ENCODE results near the gene ZDHHC8. TPM values are rescaled to one million over a fixed set of nuclear protein-coding genes. Genes with fewer than 3 reads are reported as not detected.

ZDHHC8 gene
- total RNA-seq, 3 donors from 2014 or later (not counting 1 experiment from before 2014, with no cell fraction given), result 64.0 to 75.6 (median 65.3) TPM

DNA sequence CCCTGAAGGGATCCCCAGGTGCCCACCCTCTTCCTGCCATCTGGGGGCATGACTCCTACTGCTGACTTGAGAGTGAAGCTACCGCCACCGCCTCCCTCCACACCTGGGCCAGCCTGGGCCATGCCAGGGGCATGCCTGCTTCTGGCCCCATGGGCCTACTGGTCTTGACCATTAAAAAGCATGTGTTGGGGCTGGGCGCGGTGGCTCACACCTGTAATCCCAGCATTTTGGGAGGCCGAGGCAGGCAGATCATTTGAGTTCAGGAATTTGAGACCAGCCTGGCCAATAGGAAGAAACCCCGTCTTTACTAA is 56.9 kb downstream of the ZDHHC8 start:
- Histone ChIP-seq H3K36me3 (ENCODE audit: control insufficient read depth, insufficient read depth, low read length) (no peaks in the 10 kb centered on the region), H3K27me3 (ENCODE audit: control insufficient read depth, insufficient read depth, low read length) (no peaks in the 10 kb centered on the region), H3K27ac (ENCODE audit: low read length) (no peak overlapping the region), H3K4me1 (ENCODE audit: control insufficient read depth, insufficient read depth, low read length) (peaks cover 4% of the 10 kb centered on the region), H3K4me3 (ENCODE audit: low read length) (no peak overlapping the region), H3K9me3 (ENCODE audit: control insufficient read depth, insufficient read depth, low read length) (no peaks in the 10 kb centered on the region)
- intact Hi-C loops (cut with micrococcal nuclease), result no loop called here
- no peak overlapping the region for H3K4me3 Mint-ChIP-seq
- H3K27me3 Mint-ChIP-seq (ENCODE audit: low read depth in 2 of 2), result no peaks in the 10 kb centered on the region
- 97% methylated on average over 6 of the region's 6 CpGs for WGBS (ENCODE audit: insufficient coverage)
- DNase-seq, result no peak
- H3K36me3 Mint-ChIP-seq, result no peaks in the 10 kb centered on the region
- H3K4me1 Mint-ChIP-seq, result peaks cover 0 to 6% of the 10 kb centered on the region in 2 donors
- no peak for ATAC-seq
- no peaks in the 10 kb centered on the region for H3K9me3 Mint-ChIP-seq
- H3K27ac Mint-ChIP-seq, result no peak overlapping the region
- TF ChIP-seq CTCF (IDR thresholded peaks at IDR 0.05), result no peak

DNA sequence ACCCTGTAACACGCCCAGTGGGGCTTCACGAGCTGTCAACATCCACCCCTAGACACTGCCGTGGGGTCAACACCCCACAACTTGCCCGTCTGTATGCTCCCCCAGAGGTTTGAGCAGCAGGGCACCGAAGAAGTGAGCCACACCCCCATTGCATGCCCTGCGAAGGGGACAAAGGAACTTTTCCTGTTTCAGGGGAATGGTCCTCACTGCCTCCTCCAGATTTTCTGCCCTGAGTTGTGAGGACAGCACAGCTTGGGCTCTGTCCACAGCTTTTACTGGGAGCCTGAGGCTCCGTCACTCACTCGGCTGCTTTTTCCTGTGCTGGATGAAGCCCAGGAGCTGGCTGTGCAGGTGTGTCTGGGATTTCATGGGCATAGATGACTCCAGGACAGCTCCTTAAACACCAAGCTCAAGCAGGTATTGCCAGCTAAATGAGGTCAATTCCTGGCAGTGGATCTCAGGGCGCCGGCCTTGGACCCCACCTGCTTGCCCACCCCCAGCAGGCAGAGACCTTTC is 59.5 kb downstream of the ZDHHC8 start:
- DNase-seq (no peak), ATAC-seq (no peak)
- Mint-ChIP-seq H3K4me1 (peaks cover 0 to 6% of the 10 kb centered on the region in 2 donors), H3K27ac (no peak overlapping the region), H3K36me3 (no peaks in the 10 kb centered on the region), H3K4me3 (no peak overlapping the region), H3K27me3 (ENCODE audit: low read depth in 2 of 2) (no peaks in the 10 kb centered on the region), H3K9me3 (no peaks in the 10 kb centered on the region)
- Histone ChIP-seq H3K27me3 (ENCODE audit: control insufficient read depth, insufficient read depth, low read length) (no peaks in the 10 kb centered on the region), H3K36me3 (ENCODE audit: control insufficient read depth, insufficient read depth, low read length) (no peaks in the 10 kb centered on the region), H3K4me1 (ENCODE audit: control insufficient read depth, insufficient read depth, low read length) (peaks cover 4% of the 10 kb centered on the region), H3K4me3 (ENCODE audit: low read length) (no peak overlapping the region), H3K27ac (ENCODE audit: low read length) (no peak overlapping the region), H3K9me3 (ENCODE audit: control insufficient read depth, insufficient read depth, low read length) (no peaks in the 10 kb centered on the region)
- WGBS (ENCODE audit: insufficient coverage), result 83% methylated on average over 10 of the region's 10 CpGs
- intact Hi-C loops (cut with micrococcal nuclease), result no loop called here
- no peak for TF ChIP-seq CTCF (IDR thresholded peaks at IDR 0.05)

GRCh38 chr22:20191803-20192202 is 60.2 kb downstream of the ZDHHC8 start:
- Histone ChIP-seq H3K4me1 (ENCODE audit: control insufficient read depth, insufficient read depth, low read length) (peaks cover 4% of the 10 kb centered on the region), H3K27me3 (ENCODE audit: control insufficient read depth, insufficient read depth, low read length) (no peaks in the 10 kb centered on the region), H3K36me3 (ENCODE audit: control insufficient read depth, insufficient read depth, low read length) (no peaks in the 10 kb centered on the region), H3K4me3 (ENCODE audit: low read length) (no peak overlapping the region), H3K9me3 (ENCODE audit: control insufficient read depth, insufficient read depth, low read length) (no peaks in the 10 kb centered on the region), H3K27ac (ENCODE audit: low read length) (no peak overlapping the region)
- intact Hi-C loops (cut with micrococcal nuclease), result no loop called here
- Mint-ChIP-seq H3K27ac (no peak overlapping the region), H3K4me1 (peaks cover 0 to 6% of the 10 kb centered on the region in 2 donors), H3K36me3 (no peaks in the 10 kb centered on the region), H3K9me3 (no peaks in the 10 kb centered on the region), H3K4me3 (no peak overlapping the region), H3K27me3 (ENCODE audit: low read depth in 2 of 2) (no peaks in the 10 kb centered on the region)
- WGBS (ENCODE audit: insufficient coverage), result 85% methylated on average over 8 of the region's 8 CpGs
- DNase-seq (no peak), ATAC-seq (no peak)
- TF ChIP-seq CTCF (IDR thresholded peaks at IDR 0.05), result no peak

DNA sequence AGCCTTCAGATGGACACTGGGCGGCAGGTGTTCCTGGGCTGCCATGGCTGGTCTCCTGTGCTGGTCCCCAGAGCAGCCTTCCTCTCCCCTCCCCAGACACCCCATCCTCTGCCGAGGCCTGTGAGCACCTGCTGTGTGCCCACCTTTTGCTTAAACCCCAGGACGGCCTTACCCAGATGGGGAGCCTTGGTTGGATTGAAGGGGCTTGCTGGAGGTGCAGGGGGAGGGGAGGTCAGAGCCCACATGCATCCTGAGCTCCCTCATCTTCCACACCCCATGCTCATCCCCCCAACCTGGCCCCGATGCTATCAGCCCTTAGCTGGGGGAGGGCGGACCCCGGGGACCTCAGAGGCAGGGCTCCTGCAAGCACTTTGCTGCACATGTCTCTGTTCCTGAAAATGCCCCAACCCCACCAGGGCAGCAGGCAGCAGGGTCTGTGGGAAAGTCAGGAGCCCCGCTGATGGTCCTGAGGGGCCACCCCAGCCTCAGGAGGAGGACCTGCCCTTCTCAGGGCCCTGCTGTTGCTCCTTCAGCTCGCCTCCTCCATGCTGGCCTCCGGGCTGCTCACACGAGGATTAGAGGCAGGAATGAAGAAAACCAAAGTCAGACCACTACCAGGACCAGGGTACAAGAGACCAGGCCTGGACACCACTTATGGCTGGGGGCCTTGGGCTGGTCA is 60.8 kb downstream of the ZDHHC8 start:
- Mint-ChIP-seq H3K4me3 (no peak overlapping the region), H3K27me3 (ENCODE audit: low read depth in 2 of 2) (no peaks in the 10 kb centered on the region), H3K27ac (no peak overlapping the region), H3K36me3 (no peaks in the 10 kb centered on the region), H3K9me3 (no peaks in the 10 kb centered on the region), H3K4me1 (peaks cover 0 to 6% of the 10 kb centered on the region in 2 donors)
- DNase-seq (no peak), ATAC-seq (no peak)
- WGBS (ENCODE audit: insufficient coverage), result 88% methylated on average over 8 of the region's 10 CpGs
- Histone ChIP-seq H3K27me3 (ENCODE audit: control insufficient read depth, insufficient read depth, low read length) (no peaks in the 10 kb centered on the region), H3K36me3 (ENCODE audit: control insufficient read depth, insufficient read depth, low read length) (no peaks in the 10 kb centered on the region), H3K4me1 (ENCODE audit: control insufficient read depth, insufficient read depth, low read length) (peaks cover 4% of the 10 kb centered on the region), H3K9me3 (ENCODE audit: control insufficient read depth, insufficient read depth, low read length) (no peaks in the 10 kb centered on the region), H3K4me3 (ENCODE audit: low read length) (no peak overlapping the region), H3K27ac (ENCODE audit: low read length) (no peak overlapping the region)
- intact Hi-C loops (cut with micrococcal nuclease), result no loop called here
- TF ChIP-seq CTCF (IDR thresholded peaks at IDR 0.05), result no peak
